ENCODE data around the gene ANKS1A. TPM values are rescaled to one million over a fixed set of nuclear protein-coding genes. Genes with fewer than 3 reads are reported as not detected.

The ANKS1A gene
- polyA plus RNA-seq, 4 donors: 37.4 to 49.0 (median 44.5) TPM

DNA sequence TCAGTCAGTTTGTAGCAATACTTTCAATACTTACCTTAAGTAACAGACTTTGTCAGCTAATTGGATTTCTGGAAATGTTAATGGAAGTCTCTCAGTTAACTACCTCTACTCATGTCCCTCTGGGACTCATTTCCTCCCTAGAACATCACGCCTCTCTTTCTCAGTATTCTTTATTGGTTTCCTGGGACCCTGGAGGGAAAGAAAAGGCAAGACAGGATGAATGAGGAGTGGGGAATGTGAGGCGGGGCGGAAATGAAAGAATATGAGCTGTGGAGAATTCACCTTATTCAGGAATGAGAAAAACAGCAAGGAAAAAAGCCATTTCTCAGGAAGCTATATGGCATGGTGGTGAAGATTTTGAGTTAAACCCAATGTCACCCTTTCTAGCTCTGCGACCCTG, 62.7 kb downstream of the ANKS1A start:
- DNase-seq (ENCODE audit: low read depth in 4 of 4, low spot score in 3 of 4): no peak

GRCh38 chr6:34953061-34954025, 64.3 kb downstream of the ANKS1A start:
- DNase-seq (ENCODE audit: low read depth in 4 of 4, low spot score in 3 of 4): no peak

GRCh38 chr6:34955442-34955841, 66.4 kb downstream of the ANKS1A start:
- no peak for DNase-seq (ENCODE audit: low read depth in 4 of 4, low spot score in 3 of 4)

DNA sequence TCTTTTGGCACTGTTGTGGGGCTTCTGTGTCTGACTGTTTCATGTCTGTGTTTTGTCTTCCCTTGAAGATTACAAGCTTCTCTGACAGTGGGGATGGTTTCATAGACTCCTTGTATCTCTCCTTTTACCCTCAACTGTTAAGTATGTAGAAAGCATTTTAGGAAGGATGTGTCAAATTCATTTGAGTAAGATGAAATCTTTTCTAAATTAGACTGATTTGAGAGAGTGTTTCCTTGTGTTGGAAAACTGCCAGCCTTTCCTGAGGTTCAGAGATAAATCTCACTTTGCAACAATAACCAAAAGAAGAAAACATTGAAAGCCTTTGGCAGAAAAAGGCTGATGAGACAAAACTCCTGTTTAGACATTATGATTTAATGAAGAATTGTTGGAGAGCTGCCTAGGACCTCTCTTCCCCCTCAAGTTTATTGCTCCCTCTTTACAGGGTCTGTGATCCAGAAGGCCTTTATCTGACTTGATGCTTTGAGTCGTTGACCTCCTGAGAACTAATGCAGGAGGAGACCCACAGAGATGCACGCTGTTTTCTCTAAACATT, 68.3 kb downstream of the ANKS1A start:
- DNase-seq (ENCODE audit: low read depth in 4 of 4, low spot score in 3 of 4): no peak

DNA sequence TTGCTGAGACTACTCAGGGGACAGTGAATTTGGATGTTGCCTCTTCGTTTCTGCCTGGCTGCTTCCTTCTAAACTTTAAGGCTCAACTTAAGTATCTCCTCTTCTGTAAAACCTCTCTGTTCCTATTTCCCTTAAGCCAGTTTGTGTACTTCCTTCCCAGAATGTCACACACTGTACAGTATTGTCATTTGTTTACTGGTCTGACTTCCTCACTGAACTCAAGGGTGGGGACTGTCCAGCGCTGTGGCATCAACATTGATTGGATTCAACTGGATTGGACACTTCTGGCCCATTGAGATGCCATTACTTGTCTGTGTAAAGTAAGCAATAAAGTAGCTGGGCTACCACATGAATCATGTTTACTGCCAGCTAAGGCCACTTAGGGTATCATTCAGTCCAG, 69.7 kb downstream of the ANKS1A start:
- no peak for DNase-seq (ENCODE audit: low read depth in 4 of 4, low spot score in 3 of 4)

GRCh38 chr6:34959224-34959623, 70.2 kb downstream of the ANKS1A start:
- no peak for DNase-seq (ENCODE audit: low read depth in 4 of 4, low spot score in 3 of 4)

DNA sequence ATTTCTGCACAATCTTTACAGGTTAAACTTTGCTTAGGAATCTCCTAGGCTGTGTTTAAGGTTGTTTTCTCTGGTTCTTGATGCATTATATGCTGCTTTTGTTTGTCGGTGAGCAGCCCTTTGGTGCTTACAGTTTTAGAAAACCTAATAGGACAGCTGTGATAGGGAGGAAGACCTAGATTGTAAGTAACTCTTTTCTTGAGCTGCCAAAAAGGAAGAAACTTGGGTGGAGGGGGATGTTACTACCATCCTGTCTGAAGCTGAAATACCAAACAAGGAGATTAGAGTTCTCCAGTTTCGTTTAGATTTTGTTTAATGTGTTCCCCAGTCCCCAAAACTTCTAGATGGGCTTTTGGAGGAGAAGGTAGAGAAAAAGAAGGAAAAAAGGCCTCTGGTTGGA, 72.0 kb downstream of the ANKS1A start:
- no peak for DNase-seq (ENCODE audit: low read depth in 4 of 4, low spot score in 3 of 4)

DNA sequence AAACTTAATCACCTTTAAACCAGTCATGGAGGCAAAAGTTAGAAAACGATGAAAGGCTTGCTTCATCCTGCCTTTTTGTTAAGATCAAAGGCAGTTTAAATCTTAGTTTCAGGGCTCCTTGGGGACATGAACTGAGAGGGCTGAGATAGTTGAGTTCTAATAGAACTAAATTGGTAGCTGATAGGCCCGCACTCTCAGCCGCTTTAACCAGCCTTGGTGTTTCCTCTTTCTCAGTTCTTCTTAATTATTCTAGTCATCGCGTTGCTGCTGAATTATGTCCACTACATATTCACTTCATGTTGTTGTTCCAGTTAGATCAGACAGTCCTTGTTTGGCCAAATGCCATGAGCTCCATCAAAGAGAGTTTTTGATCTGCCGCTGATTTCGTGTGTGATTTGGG, 72.5 kb downstream of the ANKS1A start:
- no peak for DNase-seq (ENCODE audit: low read depth in 4 of 4, low spot score in 3 of 4)

DNA sequence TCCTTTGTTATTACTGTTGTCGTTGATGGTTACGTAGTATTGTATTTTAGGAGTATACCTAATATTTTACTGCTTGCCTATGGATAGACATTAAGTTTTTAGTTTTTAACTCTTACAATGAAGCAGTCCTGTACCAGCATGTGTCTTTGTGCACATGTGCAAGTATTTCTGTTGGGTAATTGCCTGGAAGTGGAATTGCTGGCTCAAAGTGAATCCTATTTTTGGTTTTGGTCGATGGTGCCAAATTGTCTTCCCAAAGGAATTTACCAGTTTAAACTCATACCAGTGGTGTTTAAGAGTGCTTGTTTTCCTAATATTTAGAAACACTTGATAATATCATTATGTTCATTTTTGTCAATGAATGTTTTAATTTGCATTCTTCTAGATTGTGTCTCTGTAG, 75.5 kb downstream of the ANKS1A start:
- DNase-seq (ENCODE audit: low read depth in 4 of 4, low spot score in 3 of 4): no peak

DNA sequence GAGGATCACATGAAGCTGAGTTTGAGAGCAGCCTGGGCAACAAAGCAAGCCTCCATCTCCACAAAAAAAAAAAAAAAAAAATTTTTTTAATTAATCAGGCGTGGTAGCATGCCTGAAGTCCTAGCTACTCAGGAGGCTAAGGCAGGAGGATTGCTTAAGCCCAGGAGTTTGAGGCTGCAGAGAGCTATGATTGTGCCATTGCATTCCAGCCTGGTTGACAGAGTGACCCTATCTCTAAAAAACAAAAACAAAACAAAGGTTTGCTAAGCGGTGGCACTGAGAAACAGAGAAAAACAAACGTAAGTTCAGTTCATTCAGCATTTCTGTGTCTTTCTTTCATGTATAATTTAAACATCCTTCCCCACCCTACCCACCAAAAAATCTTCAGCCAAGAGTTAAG, 78.4 kb downstream of the ANKS1A start:
- DNase-seq (ENCODE audit: low read depth in 4 of 4, low spot score in 3 of 4): no peak

GRCh38 chr6:34969662-34970265, 80.7 kb downstream of the ANKS1A start:
- DNase-seq (ENCODE audit: low read depth in 4 of 4, low spot score in 3 of 4): no peak

GRCh38 chr6:34970488-34970887, 81.4 kb downstream of the ANKS1A start:
- no peak for DNase-seq (ENCODE audit: low read depth in 4 of 4, low spot score in 3 of 4)

DNA sequence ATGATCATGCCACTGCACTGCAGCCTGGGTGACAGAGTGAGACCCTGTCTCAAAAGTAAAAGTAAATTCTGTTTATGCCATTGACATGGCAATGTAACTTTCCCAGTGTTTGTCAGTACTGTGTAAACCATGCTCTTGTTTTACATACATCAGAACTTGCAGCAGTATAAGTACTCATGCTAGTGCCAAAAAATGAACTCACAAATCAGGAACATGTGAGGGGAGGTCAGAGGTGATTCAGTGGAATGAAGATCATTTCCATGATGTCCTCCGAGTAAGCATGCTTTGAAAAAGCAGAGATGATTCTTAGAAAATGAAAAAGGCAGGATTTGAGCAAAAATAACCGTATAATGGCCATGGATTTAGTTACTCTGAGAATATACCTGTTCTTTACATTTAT, 81.9 kb downstream of the ANKS1A start:
- DNase-seq (ENCODE audit: low read depth in 4 of 4, low spot score in 3 of 4): no peak

DNA sequence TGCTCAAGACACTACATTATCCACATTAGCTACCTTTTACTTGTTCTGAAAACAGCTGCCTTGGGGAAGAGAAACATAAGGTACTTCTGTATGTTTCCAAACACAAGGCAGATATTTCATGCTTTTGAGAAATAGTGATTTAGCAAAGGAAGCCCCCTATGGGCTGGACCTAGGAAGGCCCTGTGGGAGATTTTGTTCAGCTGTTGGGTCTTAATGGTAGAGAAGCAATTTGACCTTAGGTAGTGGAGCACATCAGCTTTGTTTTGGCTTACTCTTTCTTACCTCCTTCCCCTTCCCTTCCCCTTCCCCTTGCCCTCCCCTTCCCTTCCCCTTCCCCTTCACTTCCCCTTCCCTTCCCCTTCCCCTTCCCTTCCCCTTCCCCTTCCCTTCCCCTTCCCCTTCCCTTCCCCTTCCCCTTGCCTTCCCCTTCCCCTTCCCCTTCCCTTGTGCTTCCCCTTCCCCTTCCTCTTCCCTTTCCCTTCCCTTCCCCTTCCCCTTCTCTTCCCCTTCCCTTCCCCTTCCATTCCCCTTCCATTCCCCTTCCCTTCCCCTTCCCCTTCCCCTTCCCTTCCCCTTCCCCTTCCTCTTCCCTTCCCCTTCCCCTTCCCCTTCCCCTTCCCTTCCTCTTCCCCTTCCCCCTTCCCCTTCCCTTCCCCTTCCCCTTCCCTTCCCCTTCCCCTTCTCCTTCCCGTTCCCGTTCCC, 84.6 kb downstream of the ANKS1A start:
- DNase-seq (ENCODE audit: low read depth in 4 of 4, low spot score in 3 of 4): no peak

- no peak for DNase-seq (ENCODE audit: low read depth in 4 of 4, low spot score in 3 of 4)
Measured at GRCh38 chr6:34974249-34974642, 85.2 kb downstream of the ANKS1A start.

DNA sequence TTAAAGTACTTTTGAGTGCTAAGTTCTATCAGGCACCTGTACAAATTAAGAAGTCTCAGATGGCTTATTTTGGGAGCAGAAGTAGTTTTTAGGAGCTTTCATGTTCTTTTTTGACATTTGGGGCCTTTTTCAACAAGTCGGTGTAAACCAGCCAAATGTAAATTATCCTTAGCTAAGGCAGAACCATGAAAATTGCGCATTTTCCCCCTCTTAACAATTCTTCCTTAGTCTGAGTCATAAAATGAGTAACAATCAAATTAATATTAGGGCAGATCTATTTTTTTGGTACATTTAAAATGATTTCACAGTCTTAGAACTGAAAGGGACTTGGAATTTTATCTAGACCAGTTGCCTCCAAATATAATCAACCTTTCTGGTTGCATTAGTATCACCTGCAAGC, 87.2 kb downstream of the ANKS1A start:
- no peak for DNase-seq (ENCODE audit: low read depth in 4 of 4, low spot score in 3 of 4)

DNA sequence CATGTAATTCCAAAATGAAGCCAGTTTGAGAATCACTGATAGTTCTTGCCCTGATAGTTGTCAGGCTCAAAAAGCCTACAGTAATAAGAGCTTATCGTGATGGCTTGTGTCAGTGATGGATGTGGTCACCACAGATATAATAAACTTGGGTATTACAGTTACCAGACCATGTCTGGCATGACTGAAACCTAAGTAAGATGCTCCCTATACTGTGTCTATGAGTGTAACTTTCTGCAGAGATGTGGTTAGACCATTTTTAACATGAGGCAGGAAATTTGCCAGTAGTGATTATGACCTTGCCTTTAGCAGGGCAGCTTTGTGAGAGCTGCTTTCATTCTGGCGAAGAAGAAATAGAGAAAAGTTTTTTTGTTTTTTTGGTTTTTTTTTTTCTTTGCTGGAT, 90.2 kb downstream of the ANKS1A start:
- no peak for DNase-seq (ENCODE audit: low read depth in 4 of 4, low spot score in 3 of 4)

DNA sequence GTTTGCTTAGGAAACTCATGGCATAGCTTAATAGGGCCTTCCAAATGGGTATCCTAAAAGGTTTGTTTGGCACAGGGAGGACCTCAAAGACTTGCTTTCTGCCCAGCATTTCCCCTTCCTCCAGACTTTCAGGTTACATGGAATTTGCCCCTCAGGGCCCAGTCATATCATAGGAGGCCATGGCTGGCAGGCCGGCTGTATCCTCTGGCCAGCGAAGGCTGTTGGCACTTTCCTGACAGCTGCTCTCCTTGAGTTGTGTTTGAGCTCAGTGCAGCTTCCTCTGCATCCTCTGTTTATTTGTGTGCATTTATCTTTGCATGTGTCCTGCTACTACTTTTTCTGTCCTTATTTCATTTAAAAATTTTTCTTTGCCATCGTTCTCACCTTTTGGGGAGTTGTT, 90.9 kb downstream of the ANKS1A start:
- DNase-seq (ENCODE audit: low read depth in 4 of 4, low spot score in 3 of 4): no peak

DNA sequence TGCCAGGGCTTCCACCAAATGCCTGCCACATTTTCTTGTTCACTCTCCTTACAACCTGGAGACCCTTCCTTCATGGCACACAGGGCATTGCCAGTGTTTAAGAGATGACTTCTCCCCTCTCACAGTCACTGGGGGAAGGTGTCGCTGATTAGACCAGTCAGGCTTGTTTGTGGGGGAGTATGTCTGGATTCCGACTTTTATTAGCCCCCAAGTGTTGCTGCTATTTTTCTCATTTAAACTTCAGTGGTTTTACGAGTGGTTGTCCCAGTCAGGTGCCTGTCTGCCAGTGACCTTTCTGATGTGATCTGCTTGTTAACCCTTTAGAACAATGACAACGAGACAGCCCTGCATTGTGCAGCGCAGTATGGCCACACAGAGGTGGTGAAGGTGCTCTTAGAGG, 92.3 kb downstream of the ANKS1A start:
- no peak for DNase-seq (ENCODE audit: low read depth in 4 of 4, low spot score in 3 of 4)

DNA sequence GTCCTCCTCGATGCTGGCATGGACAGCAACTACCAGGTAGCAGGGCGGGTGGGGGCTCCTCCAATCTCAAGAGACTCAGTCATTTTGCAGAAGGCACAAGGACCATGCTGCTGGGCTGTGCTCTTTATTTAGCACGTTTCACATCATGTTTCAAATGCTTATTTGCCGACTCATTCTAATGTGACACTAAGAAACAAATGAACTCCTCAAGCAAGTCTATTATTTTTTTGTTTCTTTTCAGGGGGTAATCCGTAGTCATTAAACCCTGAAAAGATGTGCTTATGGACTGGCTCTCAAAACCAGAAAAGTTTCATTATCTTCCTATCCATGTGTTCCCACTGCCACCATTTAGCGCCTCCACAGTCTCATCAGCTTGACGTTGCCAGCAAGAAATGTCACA, 92.9 kb downstream of the ANKS1A start:
- no peak for DNase-seq (ENCODE audit: low read depth in 4 of 4, low spot score in 3 of 4)

DNA sequence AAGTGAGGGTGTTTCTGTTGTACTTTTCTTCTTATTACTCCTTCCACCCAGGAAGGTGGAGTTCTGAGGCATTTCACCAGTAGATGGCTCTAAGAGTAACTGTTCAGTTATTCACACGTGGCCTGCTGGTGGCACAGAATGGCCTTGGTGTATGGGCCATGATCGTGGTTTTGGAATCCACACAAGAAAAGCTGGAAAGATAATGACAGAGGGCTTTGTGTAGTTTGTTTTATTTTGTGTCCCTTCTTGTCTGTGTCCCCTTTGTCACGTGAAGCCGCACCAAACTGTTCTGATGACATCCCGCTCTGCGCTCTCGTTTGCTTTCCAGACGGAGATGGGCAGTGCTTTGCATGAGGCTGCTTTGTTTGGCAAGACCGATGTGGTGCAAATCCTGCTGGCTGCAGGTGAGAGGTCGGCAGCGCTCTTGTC, 93.4 kb downstream of the ANKS1A start:
- no peak for DNase-seq (ENCODE audit: low read depth in 4 of 4, low spot score in 3 of 4)
